NCI-H524 (cell line): ENCODE measurements around the gene MSH3.
A peak's percentile ranks its signal among the peaks of the same experiment; 100 is the strongest.
"Not testable (repeated sequence)": the region's sequence is repeated elsewhere in the genome, so short reads cannot be mapped to it uniquely, and the experiment has no call there.

Experiments used
- DNase-seq, 2 experiments: peaks; one replicate each; lab custom pipeline; 2025; lab: John Stamatoyannopoulos, UW

Gene MSH3

GRCh38 chr5:80656425-80656824 is 2.0 kb downstream of the MSH3 start:
- DNase-seq, result no peak

- DNase-seq, result no peak
These were observed 4.7 kb downstream of the MSH3 start for GRCh38 chr5:80659106-80659505.

- DNase-seq, result not testable (repeated sequence)
These were observed 6.2 kb downstream of the MSH3 start for GRCh38 chr5:80660661-80661060.

GRCh38 chr5:80662108-80662507 is 7.7 kb downstream of the MSH3 start:
- no peak for DNase-seq

DNA sequence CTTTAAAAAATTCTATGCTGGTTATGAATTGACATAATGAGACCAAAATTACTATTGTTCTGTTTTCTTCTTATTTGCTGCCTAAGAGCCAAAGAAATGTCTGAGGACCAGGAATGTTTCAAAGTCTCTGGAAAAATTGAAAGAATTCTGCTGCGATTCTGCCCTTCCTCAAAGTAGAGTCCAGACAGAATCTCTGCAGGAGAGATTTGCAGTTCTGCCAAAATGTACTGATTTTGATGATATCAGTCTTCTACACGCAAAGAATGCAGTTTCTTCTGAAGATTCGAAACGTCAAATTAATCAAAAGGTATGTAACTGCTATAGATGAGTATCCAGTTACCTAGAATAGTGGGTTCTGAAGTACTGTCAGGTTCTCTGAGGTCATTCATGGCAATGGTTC is 10.6 kb downstream of the MSH3 start:
- DNase-seq, result no peak

- no peak for DNase-seq
These were observed 12.9 kb downstream of the MSH3 start for GRCh38 chr5:80667384-80667783.

DNA sequence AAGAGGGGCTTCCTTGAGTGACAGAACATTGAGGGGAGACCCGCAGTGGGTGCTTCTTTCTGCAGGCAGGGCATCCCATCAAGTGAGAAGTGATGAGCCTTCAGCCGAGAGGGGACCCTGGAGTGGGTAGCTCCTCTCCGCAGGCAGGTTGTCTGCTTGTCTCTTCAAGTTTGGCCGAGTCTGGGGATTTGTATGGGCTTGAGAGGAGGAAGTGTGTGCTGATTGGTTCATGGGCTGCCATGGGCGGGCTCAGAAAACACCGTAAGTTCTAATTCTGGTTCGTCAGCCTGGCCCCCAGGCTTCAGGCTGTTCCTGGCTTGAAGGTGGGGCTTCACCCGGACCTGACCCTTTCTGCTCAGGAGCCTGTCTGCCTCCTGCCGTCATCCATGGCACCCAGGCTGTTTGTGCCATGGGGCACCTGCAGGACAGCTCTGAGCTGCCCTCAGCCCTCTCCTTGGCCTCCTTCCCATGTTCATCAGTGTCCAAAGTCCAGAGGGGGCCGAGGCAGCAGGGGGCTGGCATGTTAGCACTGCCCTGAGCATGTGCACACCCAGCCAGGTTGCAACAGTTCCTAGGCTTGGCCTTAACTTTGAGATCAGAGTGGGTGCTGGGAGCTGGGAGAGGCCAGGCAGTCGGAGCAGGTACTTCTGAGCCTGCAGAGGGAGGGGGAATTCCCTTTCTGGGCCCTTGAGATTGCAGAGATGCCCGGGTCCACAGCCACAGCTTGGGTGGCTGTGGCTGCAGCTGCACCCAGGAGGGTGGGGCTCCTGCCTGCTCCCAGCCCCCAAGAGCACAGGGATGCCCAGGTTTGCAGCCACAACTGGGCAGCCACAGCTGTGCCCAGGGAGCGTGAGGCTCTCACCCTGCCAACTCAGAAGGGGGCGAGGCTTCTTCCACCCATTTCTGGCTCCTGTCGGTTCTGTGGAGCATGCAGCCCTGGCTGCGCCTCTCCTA is 13.8 kb downstream of the MSH3 start:
- DNase-seq, result no peak

DNA sequence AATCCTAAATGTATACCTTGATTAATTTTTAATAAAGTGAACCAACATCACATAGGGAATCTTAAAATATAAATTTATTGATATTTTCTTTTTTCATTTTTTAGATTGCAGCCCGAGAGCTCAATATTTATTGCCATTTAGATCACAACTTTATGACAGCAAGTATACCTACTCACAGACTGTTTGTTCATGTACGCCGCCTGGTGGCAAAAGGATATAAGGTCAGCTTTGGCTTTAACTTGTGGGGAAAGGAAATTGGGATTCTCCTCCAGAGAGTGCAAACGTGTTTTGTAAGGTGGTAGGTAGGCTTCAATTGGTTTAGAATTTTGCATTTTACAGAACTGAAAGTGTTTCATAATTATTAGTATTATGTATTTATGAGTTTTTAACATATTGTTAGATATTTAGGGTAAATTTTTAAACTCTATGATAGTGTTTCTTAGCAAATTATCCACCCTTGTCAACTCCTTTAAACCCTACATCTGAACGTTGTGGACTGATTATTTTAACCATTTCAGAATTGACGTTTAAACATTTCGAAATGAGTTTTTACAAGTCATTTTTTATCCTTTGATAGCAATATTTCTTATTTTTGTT is 17.8 kb downstream of the MSH3 start:
- peak; percentile 50 to 72 for DNase-seq

- DNase-seq, result peak in 1 of 2 experiments; percentile 7
These were observed 22.3 kb downstream of the MSH3 start for GRCh38 chr5:80676706-80677105.

- DNase-seq, result peak in 1 of 2 experiments; percentile 38
These were observed 32.3 kb downstream of the MSH3 start for GRCh38 chr5:80686757-80687156.

- no peak for DNase-seq
These were observed 34.4 kb downstream of the MSH3 start for GRCh38 chr5:80688648-80689420.

DNA sequence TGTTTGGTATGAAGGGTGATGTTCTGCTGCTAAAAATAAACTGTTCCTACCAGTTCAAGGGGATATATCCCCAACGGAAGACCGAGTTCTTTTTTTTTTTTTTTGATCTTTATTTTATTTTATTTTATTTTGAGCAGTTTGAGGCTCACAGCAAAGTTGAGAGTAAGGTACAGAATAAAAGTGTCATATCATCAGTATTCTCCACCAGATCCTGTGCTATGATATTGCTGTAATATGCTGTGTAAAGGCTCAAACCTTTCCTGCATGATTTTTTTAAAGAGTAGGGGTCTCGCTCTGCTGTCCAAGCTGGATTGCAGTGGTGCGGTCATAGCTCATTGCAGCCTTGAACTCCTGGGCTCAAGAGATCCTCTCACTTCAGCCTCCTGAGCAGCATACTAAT is 35.2 kb downstream of the MSH3 start:
- DNase-seq, result no peak

- DNase-seq, result no peak
These were observed 41.2 kb downstream of the MSH3 start for GRCh38 chr5:80695666-80696065.

DNA sequence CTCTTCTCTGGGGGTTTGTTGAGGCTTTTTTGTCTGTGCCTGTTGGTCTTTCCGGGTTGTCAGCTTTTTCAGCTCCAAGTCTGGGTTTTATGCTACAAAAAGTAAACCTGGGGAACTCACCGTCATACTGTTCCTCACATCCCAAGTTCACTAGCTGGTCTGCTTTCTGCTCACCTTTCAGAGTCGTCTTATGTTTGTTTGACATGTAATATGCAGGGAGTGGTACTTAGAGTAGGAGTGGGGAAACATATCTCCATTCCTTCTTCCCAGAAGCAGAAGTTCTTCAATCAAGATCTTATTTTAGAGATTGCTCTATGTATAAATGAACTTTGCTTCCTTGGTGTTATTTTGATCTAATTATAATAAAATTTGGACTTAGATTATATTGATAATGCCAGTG is 42.0 kb downstream of the MSH3 start:
- no peak for DNase-seq

GRCh38 chr5:80697100-80697499 is 42.6 kb downstream of the MSH3 start:
- DNase-seq, result no peak

DNA sequence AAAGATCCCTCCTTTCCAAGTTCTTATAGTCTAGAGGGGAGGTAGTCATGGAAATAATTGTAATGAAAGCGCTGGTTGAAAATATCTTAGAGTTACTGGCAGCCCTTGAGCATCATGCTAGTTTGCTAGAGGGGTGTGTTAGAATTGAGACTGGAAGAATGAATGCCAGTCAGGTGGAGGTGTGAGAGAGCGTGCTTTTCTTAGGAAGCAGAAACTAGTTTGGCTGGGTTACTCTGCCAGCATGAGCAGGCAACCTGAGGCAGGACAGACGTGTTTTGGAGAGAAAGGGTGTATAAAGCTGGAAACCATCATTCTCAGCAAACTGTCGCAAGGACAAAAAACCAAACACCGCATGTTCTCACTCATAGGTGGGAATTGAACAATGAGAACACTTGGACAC is 43.9 kb downstream of the MSH3 start:
- no peak for DNase-seq

- DNase-seq, result no peak
These were observed 47.1 kb downstream of the MSH3 start for GRCh38 chr5:80701597-80701996.

DNA sequence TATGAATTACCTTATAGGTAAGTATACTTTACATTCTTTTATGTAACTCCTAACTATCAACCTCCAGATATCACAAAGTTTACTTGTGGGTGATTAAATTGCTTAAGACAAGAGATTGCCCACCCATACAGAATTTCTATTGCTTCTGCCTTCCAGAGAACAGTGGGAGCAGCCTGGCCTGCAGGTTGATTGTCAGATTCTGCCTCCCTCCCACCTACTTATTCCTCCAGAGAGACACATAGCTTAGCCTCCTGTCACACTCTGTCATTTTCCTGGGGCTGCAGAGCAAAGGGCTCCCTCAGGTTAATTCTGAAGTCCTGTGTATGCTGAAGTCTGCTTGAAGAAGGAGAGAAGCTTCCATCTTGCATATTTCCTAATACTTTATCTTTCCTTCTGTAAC is 48.8 kb downstream of the MSH3 start:
- DNase-seq, result no peak

GRCh38 chr5:80703747-80704146 is 49.3 kb downstream of the MSH3 start:
- no peak for DNase-seq

GRCh38 chr5:80704221-80704620 is 49.8 kb downstream of the MSH3 start:
- no peak for DNase-seq

GRCh38 chr5:80705216-80705769 is 50.8 kb downstream of the MSH3 start:
- DNase-seq, result no peak

DNA sequence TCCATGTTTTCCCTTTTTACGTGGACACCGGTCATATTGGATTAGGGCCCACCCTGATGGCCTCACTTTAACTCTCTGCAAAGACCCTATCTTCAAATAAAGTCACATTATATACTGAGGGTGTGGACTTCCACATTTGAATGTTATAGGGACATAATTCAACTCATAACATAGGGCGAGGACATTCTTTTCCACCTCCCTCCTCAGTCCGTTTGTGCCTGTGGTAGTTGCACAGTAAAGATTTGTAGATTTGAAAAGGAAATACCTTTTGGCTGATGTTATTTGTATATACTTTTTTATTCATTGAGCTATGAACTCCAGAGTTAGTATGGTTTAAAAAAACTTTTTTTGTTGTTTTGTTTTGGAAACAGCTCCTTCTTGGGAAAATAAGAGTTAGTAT is 51.3 kb downstream of the MSH3 start:
- DNase-seq, result no peak
